Measurements from ENCODE around the gene AATF. TPM values are rescaled to one million over a fixed set of nuclear protein-coding genes. Genes with fewer than 3 reads are reported as not detected.

The AATF gene
- total RNA-seq, 6 experiments from 2014 or later = 13.2 to 19.5 (median 16.7) TPM

DNA sequence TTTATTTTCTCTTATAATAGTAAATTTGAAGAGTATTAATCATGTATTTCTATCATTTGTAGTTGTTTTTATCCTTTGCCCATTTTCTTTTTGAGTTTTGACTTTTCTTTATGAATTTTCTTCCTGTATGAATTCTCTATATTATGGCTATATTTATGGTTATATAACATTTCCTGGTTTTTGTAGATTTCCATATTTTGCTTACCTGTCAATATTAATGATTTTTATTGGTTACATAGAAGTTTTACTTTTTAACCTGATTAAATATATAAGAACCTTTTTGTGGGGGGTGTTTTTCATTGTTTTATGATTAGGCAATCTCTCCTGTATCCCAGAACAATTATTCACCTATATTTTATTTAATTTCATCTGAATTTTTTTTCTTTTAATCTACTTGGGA is 93.2 kb downstream of the AATF start:
- intact Hi-C loops (cut with DNase I) = loop anchor here (10.0 kb wide), 1 partner anchor 97 kb away; the partner anchor contains the start of gene AATF (in 2 of the 2)
- no peaks in the 10 kb centered on the region for H3K4me1 ChIP-seq
- ATAC-seq = no peak

DNA sequence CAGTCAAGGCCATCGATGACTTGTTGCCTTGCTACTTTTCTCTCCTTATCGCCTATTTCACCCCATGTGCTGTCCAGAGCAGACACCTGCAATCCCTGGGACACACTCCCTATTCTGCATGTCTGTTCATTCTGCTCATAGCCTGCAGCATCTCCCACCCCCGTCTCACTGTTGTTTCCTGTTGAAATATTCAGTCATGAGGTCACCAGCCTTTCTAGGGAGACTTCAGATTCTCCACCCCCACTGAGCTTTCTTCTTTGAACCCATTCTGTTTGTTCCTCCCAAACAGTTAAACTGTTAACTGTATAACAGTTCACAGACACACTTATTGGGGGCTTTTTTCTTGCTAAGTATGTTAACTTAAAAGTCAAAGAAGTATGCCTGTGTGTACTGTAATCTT is 94.4 kb downstream of the AATF start:
- peaks cover 0 to 3% (median 0%) of the 10 kb centered on the region in 4 donors for H3K36me3 ChIP-seq
- H3K4me3 ChIP-seq = no peak overlapping the region
- WGBS (ENCODE audit: insufficient coverage, low coverage, low lambda C conversion rate, missing lambda C conversion rate) = 80% methylated on average over 3 of the region's 3 CpGs
- no peak for TF ChIP-seq POLR2A (IDR thresholded peaks at IDR 0.05)
- TF ChIP-seq, protein P1, sequence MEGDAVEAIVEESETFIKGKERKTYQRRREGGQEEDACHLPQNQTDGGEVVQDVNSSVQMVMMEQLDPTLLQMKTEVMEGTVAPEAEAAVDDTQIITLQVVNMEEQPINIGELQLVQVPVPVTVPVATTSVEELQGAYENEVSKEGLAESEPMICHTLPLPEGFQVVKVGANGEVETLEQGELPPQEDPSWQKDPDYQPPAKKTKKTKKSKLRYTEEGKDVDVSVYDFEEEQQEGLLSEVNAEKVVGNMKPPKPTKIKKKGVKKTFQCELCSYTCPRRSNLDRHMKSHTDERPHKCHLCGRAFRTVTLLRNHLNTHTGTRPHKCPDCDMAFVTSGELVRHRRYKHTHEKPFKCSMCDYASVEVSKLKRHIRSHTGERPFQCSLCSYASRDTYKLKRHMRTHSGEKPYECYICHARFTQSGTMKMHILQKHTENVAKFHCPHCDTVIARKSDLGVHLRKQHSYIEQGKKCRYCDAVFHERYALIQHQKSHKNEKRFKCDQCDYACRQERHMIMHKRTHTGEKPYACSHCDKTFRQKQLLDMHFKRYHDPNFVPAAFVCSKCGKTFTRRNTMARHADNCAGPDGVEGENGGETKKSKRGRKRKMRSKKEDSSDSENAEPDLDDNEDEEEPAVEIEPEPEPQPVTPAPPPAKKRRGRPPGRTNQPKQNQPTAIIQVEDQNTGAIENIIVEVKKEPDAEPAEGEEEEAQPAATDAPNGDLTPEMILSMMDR (IDR thresholded peaks at IDR 0.05) = no peak
- no peaks in the 10 kb centered on the region for H3K9me3 ChIP-seq
- no peak overlapping the region for H3K27ac ChIP-seq
- ATAC-seq = no peak
- no peak for DNase-seq
- H3K27me3 ChIP-seq = no peaks in the 10 kb centered on the region
- H3K4me1 ChIP-seq = no peaks in the 10 kb centered on the region
- intact Hi-C loops (cut with DNase I) = loop anchor here (10.0 kb wide), 1 partner anchor 98 kb away; the partner anchor contains the start of gene AATF (in 2 of the 2)

More for the DNA sequence above, 93.2 kb downstream of the AATF start:
- DNase-seq = no peak
- Histone ChIP-seq H3K27ac (no peak overlapping the region), H3K27me3 (no peaks in the 10 kb centered on the region), H3K9me3 (no peaks in the 10 kb centered on the region), H3K36me3 (peaks cover 0 to 3% (median 0%) of the 10 kb centered on the region in 4 donors), H3K4me3 (no peak overlapping the region)
- no peak for TF ChIP-seq POLR2A (IDR thresholded peaks at IDR 0.05)
- TF ChIP-seq, protein P1 (IDR thresholded peaks at IDR 0.05) = no peak

DNA sequence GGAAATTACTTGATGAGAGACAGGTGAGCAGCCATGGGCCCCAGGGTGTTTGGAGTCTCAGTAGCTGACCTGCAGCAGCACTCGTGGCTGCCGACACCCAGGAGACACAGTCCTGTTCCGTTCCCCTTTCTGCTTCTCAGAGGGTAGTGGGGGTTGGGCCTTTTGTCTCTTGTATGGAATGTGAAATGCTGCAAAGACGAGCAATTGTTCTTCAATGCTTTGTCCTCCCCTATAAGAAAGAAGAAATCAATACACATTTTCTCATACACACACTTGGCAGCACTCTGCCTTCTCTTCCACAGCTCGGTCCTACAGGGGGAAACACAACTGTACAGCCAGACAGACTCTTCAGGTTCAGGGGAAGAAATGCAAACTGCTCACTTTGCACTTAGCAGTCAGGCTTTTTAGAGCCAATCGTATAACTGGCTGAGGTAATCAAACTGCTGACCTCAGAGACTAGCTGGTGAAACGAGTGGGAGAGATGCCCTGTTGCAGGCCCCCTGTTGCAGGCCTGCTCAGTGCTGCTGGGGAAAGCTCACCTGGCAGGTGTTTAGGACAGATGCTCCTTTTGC is 96.7 kb downstream of the AATF start:
- WGBS (ENCODE audit: insufficient coverage, low coverage, low lambda C conversion rate, missing lambda C conversion rate) = 70% methylated on average over 6 of the region's 7 CpGs
- H3K4me1 ChIP-seq = peaks cover 0 to 7% (median 3%) of the 10 kb centered on the region in 4 donors
- intact Hi-C loops (cut with DNase I) = loop anchor here (10.0 kb wide), 1 partner anchor 101 kb away; the partner anchor contains the start of gene AATF (in 2 of the 2)
- no peak for DNase-seq
- H3K4me3 ChIP-seq = no peak overlapping the region
- peaks cover 0 to 3% (median 0%) of the 10 kb centered on the region in 4 donors for H3K36me3 ChIP-seq
- TF ChIP-seq POLR2A (IDR thresholded peaks at IDR 0.05) = no peak
- TF ChIP-seq, protein P1 (IDR thresholded peaks at IDR 0.05) = no peak
- H3K9me3 ChIP-seq = no peaks in the 10 kb centered on the region
- H3K27ac ChIP-seq = no peak overlapping the region
- ATAC-seq = no peak
- no peaks in the 10 kb centered on the region for H3K27me3 ChIP-seq

DNA sequence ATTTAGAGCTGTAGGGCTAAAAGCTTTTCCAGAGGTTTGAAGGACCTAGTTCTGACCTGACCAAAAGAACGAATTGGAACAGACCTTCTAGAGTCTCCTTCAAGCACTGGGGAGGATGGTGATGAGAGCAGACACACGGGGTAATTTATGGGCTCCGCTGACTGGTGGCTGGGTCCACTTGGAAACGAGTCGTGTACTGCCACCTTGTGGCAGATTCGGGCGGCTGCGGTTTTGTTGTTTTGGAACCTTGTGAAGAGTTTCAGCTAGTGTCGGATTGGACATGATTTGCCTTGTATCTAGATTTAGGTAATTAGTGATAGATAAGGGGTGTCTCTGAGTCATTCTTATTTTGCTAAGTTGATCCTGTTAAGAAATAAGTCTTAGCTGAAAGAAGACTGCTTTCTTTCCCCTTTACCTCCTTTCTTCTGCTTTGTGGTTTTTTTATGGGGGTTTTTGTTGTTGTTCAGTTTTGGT is 98.9 kb downstream of the AATF start:
- TF ChIP-seq, protein P1 (IDR thresholded peaks at IDR 0.05) = peak; percentile 81 to 90 (median 88)
- TF ChIP-seq POLR2A (IDR thresholded peaks at IDR 0.05) = no peak
- peaks cover 0 to 22% (median 8%) of the 10 kb centered on the region in 4 donors for H3K4me1 ChIP-seq
- H3K9me3 ChIP-seq = no peaks in the 10 kb centered on the region
- ATAC-seq (peak; percentile 80 to 85 (median 83)), DNase-seq (peak; percentile 75 to 81 (median 80))
- no peaks in the 10 kb centered on the region for H3K27me3 ChIP-seq
- H3K27ac ChIP-seq = no peak overlapping the region
- H3K36me3 ChIP-seq = peaks cover 0 to 3% (median 0%) of the 10 kb centered on the region in 4 donors
- H3K4me3 ChIP-seq = no peak overlapping the region
- 5% methylated on average over 8 of the region's 9 CpGs for WGBS (ENCODE audit: insufficient coverage, low coverage, low lambda C conversion rate, missing lambda C conversion rate)
- intact Hi-C loops (cut with DNase I) = loop anchor here (10.0 kb wide), 1 partner anchor 103 kb away; the partner anchor contains the start of gene AATF (in 2 of the 2)
